Measurements from ENCODE around the gene KMT5B. TPM values are rescaled to one million over a fixed set of nuclear protein-coding genes. Genes with fewer than 3 reads are reported as not detected.

Gene KMT5B
- total and polyA plus RNA-seq, 2 donors (not counting 1 experiment from before 2014, with no cell fraction given): 13.4 to 77.8 TPM

DNA sequence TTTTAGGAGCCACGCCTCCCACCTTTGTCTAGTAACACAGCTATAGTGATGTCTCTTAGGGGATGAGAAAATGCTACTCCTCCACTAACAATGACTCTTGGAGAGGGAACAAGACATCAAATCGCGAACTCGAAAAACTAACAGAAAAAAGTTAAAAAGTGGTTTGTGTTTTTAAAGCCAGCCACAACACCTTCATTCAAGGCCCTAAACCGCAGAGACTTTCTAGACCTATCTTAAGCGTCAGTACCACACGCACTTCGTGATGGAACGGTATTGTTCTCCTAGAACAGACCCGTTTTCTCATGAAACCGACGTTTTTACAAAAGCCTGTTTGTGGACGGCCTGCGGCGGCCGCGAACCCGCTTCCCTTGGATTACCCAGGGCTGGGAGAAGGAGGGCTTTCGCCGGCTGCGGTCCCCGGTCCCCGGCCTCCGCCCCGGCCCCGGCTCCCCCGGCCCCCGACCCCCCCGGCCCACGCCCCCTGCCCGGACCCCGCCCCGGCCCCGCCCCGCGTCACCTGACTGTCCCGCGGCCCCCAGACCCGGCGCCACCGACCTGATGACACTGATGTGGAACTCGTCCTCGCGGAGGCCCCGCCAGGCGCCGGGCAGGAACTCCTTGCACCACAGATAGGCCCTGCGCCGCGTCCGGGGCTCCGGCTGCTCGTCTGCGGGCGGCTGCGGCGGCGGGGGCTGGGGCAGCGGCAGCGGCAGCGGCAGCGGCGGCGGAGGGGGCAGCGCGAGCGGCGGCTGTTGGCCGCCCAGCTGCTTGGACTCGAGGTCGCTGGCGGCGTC is 92.6 kb downstream of the KMT5B start:
- H3K4me3 ChIP-seq (ENCODE audit: control extremely low read depth in 1 of 5, extremely low read depth in 1 of 5, insufficient read depth in 1 of 5, low read depth in 2 of 5, low read length in 4 of 5): peak overlapping the region; percentile 34 to 78 (median 59)
- peak overlapping the region; percentile 63 for H3K9ac ChIP-seq (ENCODE audit: low read length)
- H3K36me3 ChIP-seq (replicated peaks in 1 of 2; ENCODE audit: control extremely low read depth in 1 of 2, control insufficient read depth in 1 of 2, extremely low read depth in 1 of 2, insufficient read depth in 2 of 2, low read length in 1 of 2): no peaks in the 10 kb centered on the region
- ChIA-PET CTCF (no interaction called here), POLR2A (interaction anchor here (0.7 kb wide), 1 partner anchor 253 kb away, joined by 4 read pairs; no protein-coding TSS in a partner anchor)
- peak overlapping the region in 1 of 2 donors; percentile 26 for H3K27ac ChIP-seq (ENCODE audit: low read length in 2 of 2)
- WGBS (ENCODE audit: insufficient coverage): under 1% methylated on average over 69 of the region's 73 CpGs
- ATAC-seq (ENCODE audit: low read depth): peak; percentile 2
- no peaks in the 10 kb centered on the region for H4K20me1 ChIP-seq (ENCODE audit: control insufficient read depth, insufficient read depth, low read length, poor library complexity, severe bottlenecking)
- H3K27me3 ChIP-seq (replicated peaks in 1 of 4; ENCODE audit: control extremely low read depth in 1 of 4, control insufficient read depth in 3 of 4, insufficient read depth in 4 of 4, low read length in 3 of 4): no peaks in the 10 kb centered on the region
- Mint-ChIP-seq H3K27ac (peak overlapping the region; percentile 95), H3K27me3 (no peaks in the 10 kb centered on the region), H3K4me3 (peak overlapping the region; percentile 95), H3K9me3 (ENCODE audit: insufficient read depth) (no peaks in the 10 kb centered on the region), H3K4me1 (peaks cover 27% of the 10 kb centered on the region)
- intact Hi-C loops (cut with micrococcal nuclease): loop anchor here (1.0 to 2.0 kb wide), 6 partner anchors 80 to 340 kb away; partner anchors contain the start of genes NDUFS8 and PPP6R3
- peak overlapping the region; percentile 80 for H3K4me2 ChIP-seq (replicated peaks; ENCODE audit: low read depth, low read length, poor library complexity, severe bottlenecking)
- TF ChIP-seq EZH2 (IDR thresholded peaks at IDR 0.05; ENCODE audit: borderline replicate concordance, insufficient read depth, low read depth, low read length, poor library complexity, severe bottlenecking) (no peak), CTCF (IDR thresholded peaks at IDR 0.05) (no peak)
- H2AFZ ChIP-seq (ENCODE audit: insufficient read depth, low read depth, low read length, poor library complexity, severe bottlenecking): peak overlapping the region; percentile 81
- H3K79me2 ChIP-seq (ENCODE audit: control insufficient read depth, insufficient read depth, low read length): peaks cover 27% of the 10 kb centered on the region
- H3K9me3 ChIP-seq (ENCODE audit: control extremely low read depth in 1 of 3, control insufficient read depth in 2 of 3, insufficient read depth in 1 of 3, low read length in 2 of 3): no peaks in the 10 kb centered on the region
- H3K4me1 ChIP-seq (ENCODE audit: control insufficient read depth in 2 of 2, insufficient read depth in 2 of 2, low read length in 2 of 2): peaks cover 21 to 29% of the 10 kb centered on the region in 2 donors
- DNase-seq: peak; percentile 66

Measured in B cell (primary cell).